Measurements from ENCODE around the gene PREX1. TPM values are rescaled to one million over a fixed set of nuclear protein-coding genes. Genes with fewer than 3 reads are reported as not detected.
"Not testable (repeated sequence)": the region's sequence is repeated elsewhere in the genome, so short reads cannot be mapped to it uniquely, and the experiment has no call there.

The PREX1 gene
- total RNA-seq, 1 experiment from 2014 or later: 1.2 TPM

GRCh38 chr20:48826480-48826879 lies 1.3 kb downstream of the PREX1 start:
- DNase-seq (ENCODE audit: low read depth): not testable (repeated sequence)

GRCh38 chr20:48826069-48826468 lies 1.7 kb downstream of the PREX1 start:
- DNase-seq (ENCODE audit: low read depth): no peak

- no peak for DNase-seq (ENCODE audit: low read depth)
Measured at GRCh38 chr20:48825566-48825920, 2.3 kb downstream of the PREX1 start.

DNA sequence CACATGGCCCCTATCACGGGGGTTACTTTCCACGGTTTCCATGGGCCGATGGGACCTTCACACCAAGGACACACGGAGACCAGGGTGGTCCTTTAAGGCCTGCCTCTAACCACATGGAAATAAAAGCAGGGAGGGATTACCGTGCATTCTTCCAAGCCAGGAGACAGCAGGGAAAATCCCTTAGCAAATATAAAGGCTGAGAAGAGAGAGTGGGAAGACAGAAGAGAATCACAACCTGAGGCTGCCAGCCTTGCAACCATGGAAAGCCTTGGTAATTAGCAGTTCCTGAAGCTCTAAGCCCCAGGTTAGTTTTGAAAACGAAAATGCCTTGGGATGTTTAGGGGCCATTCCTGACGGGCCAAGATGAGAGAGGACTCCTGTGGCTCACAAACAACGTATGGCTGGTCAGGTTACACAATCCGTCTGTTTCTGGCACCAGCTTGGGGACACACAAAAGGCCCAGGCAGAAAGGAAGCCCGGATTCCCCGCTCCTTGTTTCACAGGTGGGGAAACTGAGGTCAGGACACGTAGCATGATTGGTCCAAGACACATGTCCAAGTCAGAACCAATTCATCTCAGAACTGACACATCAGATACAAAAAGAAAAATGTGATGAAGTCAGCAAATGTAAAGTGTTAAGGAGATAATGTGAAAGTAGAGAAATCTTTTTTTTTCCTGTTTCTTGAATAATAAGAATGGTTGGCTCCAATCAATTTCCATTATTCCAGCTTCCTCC lies 2.8 kb downstream of the PREX1 start:
- no peak for DNase-seq (ENCODE audit: low read depth)

DNA sequence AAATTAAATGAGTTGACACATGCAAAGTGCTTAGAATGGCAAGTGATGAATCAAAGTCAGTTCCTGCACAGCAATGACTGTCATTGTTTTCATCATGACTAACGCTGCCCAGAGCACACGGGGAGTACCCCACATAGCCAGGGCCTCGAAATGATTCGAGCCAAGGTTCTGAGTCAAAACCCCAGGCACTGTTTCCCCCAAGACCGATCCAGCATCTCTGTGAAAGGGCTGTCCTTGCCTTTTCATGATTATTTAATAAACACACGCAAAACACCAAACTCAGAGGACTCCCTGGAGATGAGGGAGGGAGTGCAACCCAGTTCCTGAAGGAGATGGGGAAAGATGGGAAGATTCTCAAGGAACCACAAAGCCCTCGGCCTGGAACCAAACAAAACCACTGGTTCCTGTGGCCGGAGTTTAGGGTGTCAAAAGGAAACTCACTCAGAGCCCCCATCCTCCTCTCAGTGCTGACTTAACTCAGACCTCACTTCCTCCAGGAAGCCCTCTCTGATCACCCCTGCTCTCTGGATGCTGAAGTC lies 3.8 kb downstream of the PREX1 start:
- peak; percentile 89 for DNase-seq (ENCODE audit: low read depth)

- DNase-seq (ENCODE audit: low read depth): no peak
Measured at GRCh38 chr20:48823476-48823875, 4.3 kb downstream of the PREX1 start.

DNA sequence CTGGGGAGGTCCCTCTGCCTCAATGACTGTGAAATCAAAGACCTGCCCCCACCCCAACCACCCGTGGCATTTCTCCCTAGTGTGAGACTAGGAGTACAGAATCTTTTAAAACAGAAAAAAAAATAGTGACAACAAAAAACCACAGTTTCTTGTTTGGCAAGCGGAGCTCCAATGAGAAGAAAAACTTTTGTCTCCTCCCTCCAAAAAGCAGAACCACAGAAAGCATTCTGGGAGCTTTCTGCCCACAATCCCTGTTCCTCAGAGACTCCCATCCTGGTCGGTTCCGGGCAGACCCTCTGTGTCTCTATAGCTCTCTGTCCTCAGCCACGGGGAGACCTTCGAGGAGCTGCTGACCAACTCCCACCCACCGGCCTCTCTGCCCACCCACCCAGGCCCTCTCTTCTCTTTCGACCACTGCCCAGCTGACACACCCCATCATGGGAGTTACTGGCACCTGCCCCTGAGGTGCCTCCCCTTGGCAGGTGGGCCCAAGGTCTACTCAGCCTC lies 4.9 kb downstream of the PREX1 start:
- DNase-seq (ENCODE audit: low read depth): no peak

DNA sequence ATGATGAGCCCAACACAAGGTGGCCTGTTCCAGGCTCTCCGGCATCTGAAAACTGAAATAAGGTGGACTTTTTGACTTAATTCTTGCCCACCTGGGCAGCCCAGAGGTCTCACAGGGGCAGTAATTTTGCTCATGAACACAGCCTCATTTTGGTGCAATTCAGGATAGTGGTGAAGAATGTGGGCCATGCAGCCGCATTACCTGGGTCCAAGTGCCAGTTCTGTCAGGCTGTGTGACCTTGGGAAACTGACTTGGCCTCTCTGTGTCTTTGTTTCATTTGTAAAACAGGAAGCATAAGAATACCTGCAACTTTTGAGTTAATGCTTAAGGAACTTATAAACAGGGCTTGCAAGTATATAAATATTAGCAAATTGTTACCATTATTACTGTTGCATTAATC lies 5.6 kb downstream of the PREX1 start:
- DNase-seq (ENCODE audit: low read depth): no peak

DNA sequence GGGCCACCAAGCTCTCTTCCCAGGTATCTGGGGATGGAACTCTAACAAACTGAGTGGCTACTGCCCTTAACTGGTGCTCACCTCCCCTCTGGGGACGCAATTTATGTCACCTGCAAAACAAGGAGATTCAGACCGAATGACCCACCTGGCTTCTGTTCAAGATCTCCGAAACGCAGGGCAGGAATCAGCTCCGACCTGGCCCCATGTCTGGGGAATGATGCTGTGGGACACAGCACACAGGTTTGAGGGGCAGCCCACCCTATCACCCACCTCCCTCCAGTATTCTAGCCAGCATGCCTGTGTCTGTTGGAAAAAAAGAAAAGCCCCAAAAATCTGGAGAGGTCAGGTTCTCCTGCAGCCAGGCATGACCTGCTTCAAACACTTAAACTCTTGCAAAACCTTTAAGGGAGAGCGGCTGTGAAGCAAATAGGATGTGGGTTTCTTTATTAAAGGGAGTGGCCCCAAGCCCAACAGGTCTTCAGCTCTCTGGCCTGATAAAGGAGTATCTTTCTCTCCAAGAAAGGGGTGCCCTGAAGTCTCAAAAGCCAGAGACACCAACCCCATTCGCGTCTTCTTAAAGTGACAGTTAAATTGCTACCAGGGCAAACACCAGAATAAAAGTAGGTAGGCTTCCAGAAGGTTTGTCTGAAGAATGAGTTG lies 6.4 kb downstream of the PREX1 start:
- DNase-seq (ENCODE audit: low read depth): no peak

DNA sequence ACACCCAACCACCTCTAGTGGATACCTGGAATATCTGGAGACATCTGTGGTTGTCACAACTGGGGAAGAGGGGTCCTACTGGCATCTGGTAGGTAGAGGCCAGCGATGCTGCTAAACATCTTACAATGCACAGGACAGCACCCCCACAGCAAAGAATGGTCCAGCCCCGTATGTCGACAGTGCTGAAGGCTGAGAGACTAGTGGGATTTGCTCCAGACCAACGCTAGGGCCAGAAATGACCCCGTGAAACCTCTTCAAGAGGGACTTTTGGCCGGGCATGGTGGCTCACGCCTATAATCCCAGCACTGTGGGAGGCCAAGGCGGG lies 7.2 kb downstream of the PREX1 start:
- DNase-seq (ENCODE audit: low read depth): no peak

DNA sequence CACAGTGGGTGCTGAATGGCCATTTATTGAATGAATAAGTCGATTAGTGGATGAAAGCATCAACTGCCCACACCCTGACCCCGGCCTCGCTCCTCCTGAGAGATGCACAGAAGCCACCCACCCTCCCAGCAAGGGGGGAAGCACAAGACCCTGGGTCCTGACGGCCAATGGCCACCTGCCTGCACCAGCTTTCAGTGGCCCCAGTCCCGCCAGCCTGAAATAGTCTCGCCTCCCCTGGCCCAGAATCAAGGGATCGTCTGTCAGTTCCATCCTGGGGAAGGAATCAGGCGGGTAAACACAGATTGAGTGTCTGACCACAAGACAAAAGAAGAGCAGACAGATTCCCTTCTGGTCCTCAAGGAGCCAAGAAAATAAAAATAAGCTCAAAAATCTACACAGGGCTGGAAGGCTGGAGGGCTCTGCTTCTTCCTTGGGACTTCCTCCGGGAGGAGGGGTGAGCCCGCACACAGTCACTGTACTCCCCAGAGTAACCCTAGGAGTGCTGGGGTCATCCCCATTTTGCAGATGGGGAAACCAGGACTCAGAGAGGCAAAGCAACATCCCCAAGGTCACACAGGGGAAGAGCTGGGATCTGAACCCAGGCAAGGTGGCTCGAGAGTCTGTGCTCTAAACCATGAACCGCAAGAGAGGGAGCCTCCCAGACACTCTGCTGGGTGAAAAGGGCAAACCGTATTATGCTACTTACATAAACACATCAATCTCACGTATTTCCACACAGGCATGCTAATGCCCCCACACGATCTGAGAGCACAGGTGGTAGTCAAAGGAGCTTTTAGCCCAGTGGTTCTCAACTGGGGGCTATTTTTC lies 7.8 kb downstream of the PREX1 start:
- no peak for DNase-seq (ENCODE audit: low read depth)

- no peak for DNase-seq (ENCODE audit: low read depth)
Measured at GRCh38 chr20:48819089-48819488, 8.7 kb downstream of the PREX1 start.

DNA sequence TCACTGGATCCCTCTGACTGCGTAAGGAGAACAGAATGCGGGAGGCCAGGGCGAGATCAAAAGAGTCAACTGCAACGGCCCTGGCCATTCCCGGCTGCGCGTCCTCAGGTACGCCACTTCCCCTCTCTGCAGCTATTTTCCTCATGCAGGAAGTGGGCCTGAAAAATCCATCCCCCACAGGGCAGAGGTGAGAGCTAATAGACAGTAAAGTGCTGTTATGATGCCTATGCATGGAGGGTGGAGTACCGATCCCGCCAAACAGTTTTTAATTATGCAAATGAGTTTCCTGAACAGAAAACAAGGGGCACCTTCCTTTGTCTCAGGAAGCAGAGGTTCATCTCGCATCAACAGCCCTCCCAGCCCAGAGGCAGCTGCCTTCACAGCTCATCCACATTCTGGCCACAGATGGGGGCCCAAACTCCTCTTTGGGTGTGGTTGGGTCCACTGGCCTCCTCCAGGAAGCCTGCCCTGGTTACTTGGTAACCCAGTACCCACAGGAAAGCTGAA lies 9.3 kb downstream of the PREX1 start:
- no peak for DNase-seq (ENCODE audit: low read depth)

GRCh38 chr20:48818031-48818370 lies 9.8 kb downstream of the PREX1 start:
- no peak for DNase-seq (ENCODE audit: low read depth)

DNA sequence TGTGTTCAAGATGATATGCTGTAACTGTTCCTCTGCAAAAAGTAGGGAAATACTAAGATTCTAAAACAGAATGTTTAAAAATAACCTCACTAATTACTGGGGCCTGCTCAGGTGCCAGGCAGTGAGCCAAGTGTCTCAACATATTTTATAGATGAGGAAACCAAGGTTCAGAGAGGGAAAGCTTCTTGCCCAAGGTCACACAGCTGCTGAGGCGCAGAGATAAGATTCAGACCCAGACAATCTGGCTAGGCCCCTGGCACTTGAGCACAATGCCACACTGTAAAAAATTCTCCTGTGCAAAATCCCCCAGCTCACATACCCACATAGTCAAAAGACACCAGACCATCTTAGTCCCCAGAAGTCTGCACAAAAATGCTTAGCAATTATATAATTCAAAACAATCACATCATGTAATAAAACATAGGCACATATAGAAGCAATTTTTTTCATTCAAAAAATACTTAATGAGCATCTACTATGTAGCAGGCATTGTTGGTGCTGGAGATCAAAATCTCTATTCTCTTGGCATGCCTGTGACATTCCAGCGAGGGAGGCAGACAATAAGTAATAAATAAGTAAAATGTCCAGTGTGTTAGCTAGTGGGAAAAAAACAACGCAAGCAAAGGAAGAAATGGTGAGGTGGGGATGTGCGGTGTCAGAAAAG lies 10.3 kb downstream of the PREX1 start:
- DNase-seq (ENCODE audit: low read depth): no peak

DNA sequence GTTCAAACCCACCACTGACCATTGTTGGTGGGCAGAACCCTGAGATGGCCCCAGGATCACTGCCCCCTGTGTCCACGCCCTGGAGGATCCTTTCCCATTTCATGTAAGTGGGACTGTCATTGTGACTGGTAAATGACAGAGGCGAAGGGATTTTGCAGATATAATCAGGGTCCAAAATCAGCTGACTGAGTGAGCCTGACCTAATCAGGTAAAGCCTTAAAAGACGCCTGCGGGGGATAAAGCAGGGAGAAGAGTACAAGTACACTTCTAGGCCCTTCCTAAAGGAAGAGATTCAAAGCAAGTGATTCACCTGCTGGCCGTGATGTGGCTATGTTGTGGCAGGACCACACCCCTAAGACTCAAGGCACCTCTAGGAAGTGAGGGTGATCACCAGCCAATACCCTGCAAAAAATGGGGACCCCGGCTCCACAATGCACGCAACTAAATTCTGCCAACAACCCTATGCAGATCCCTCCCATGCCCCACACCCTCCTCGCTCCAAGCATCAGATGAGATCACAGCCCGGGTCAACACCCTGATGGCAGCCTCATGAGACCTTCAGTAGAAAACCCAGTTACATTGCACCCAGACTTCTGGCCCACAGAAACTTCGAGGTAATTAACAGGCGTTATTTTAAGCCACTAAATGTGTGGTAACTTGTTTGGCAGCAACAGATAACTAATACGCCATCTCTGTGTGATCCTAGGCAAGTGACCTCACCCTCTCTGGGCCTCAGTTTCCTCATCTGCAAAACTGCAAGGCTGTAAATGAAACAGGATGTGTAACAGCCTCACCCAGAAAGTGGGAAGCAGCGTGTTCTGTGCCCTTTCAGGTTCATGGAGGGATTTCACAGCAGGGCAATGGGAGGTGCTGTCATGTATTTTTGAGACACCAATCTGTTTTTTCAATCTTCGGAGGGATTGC lies 11.3 kb downstream of the PREX1 start:
- no peak for DNase-seq (ENCODE audit: low read depth)

DNA sequence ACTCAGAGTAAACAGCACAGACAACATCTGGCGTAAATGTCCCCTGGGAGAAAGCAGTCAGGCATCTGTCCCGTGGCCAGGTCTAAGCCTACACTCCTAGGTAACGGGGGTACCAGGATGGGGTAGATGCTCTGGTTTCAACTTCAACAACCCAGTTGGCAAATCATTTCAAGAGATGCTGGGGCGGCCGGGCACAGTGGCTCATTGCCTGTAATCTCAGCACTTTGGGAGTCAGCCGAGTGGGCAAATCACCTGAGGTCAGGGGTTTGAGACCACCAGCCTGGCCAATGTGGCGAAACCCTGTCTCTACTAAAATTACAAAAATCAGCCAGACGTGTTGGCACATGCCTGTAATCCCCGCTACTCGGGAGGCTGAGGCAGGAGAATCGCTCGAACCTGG lies 12.3 kb downstream of the PREX1 start:
- no peak for DNase-seq (ENCODE audit: low read depth)

GRCh38 chr20:48814633-48815032 lies 13.2 kb downstream of the PREX1 start:
- DNase-seq (ENCODE audit: low read depth): no peak

- no peak for DNase-seq (ENCODE audit: low read depth)
Measured at GRCh38 chr20:48813930-48814546, 13.8 kb downstream of the PREX1 start.

DNA sequence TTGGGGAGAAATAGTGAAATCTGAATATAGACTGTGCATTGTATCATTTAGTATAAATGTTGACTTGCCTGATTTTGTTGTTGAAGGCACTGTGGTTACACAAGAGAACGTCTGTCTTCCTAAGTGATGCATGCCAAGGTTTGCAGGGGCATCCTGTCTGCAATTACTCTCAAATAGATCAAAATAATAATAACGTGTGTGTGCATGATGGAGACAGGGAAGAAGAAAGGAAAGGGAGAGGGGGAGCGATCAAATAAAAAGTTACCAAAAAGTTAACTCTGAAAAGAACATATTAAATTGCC lies 14.4 kb downstream of the PREX1 start:
- DNase-seq (ENCODE audit: low read depth): no peak
